Endothelial cell of umbilical vein (primary cell): ENCODE results near the gene CLSTN2. TPM values are rescaled to one million over a fixed set of nuclear protein-coding genes. Genes with fewer than 3 reads are reported as not detected.

Experiments used
- BruUV-seq: library from RNA; stranded (reverse); fragments of 400-500 nt; replicated peaks from 2 replicates; lab custom pipeline; 2021; lab: Mats Ljungman, UMichigan
- CTCF ChIA-PET: fragments of 300-600, 350-600 bp; sonication (Branson Sonifier 250); formaldehyde crosslinking; loops from one replicate; lab custom pipeline; 2021; ENCODE audit warnings: antibody characterized with exemption, inconsistent platforms; lab: Charles Lee
- POLR2A ChIA-PET: fragments of 300-600, 350-600 bp; sonication (Branson Sonifier 250); formaldehyde crosslinking; loops from one replicate; lab custom pipeline; 2021; ENCODE audit warnings: antibody characterized with exemption, inconsistent platforms; lab: Charles Lee
- DNase-seq: peaks from one replicate; pipeline ENCODE4 v3.0.0-alpha.2; 2011; ENCODE audit warnings: low read depth, low spot score
- FAIRE-seq: peaks from 2 replicates; lab custom pipeline; 2011; peaks lifted over from hg19 to GRCh38; lab: Jason Lieb, UNC
- H2AFZ ChIP-seq: 2 replicates; pipeline ENCODE4 v1.6.0; 2012; ENCODE audit warnings: low read depth, low read length, control low read depth, inconsistent platforms
- H3K27ac ChIP-seq: 2 replicates; pipeline ENCODE4 v1.5.1; 2011; ENCODE audit warnings: low read depth, mild to moderate bottlenecking, control low read depth, low read length, moderate library complexity; ENCODE audit not compliant: insufficient read depth
- H3K27me3 ChIP-seq, 2 experiments: 2 replicates each; pipeline versions ENCODE4 v1.6.0 to v1.6.1; 2011; ENCODE audit warnings: low read length in 2 of 2, mixed read lengths in 1 of 2; ENCODE audit not compliant: control insufficient read depth in 2 of 2, insufficient read depth in 2 of 2
- H3K36me3 ChIP-seq, 2 experiments: 2 replicates in 1 of 2; 3 replicates in 1 of 2; pipeline ENCODE4 v1.5.1; 2011; ENCODE audit warnings: low read length in 2 of 2, mild to moderate bottlenecking in 1 of 2, moderate library complexity in 1 of 2; ENCODE audit not compliant: control insufficient read depth in 2 of 2, insufficient read depth in 2 of 2; ENCODE audit errors: extremely low read depth in 1 of 2
- H3K4me1 ChIP-seq: 3 replicates; pipeline ENCODE4 v1.5.1; 2011; ENCODE audit warnings: mild to moderate bottlenecking, low read length; ENCODE audit not compliant: control insufficient read depth, insufficient read depth; ENCODE audit errors: extremely low read depth
- H3K4me2 ChIP-seq: 2 replicates; pipeline ENCODE4 v1.6.1; 2011; ENCODE audit warnings: low read length, control low read depth, mixed read lengths; ENCODE audit not compliant: insufficient read depth
- H3K4me3 ChIP-seq, 3 experiments: fragments of 200-600 bp in 1 of 3; sonication (generic), shearing (Covaris generic) in 1 of 3; replicated peaks in 1 of 3; 2 replicates each; pipeline ENCODE4 v1.5.1; 2011 to 2016; ENCODE audit warnings: control low read depth in 3 of 3, low read length in 3 of 3, mild to moderate bottlenecking in 2 of 3, inconsistent platforms in 1 of 3, low read depth in 1 of 3, moderate library complexity in 1 of 3; ENCODE audit not compliant: insufficient read depth in 1 of 3
- H3K79me2 ChIP-seq: 2 replicates; pipeline ENCODE4 v1.6.0; 2012; ENCODE audit warnings: low read length, inconsistent platforms; ENCODE audit not compliant: control insufficient read depth, insufficient read depth
- H3K9ac ChIP-seq: replicated peaks from 2 replicates; pipeline ENCODE3; 2011; ENCODE audit warnings: low read length, control low read depth; ENCODE audit not compliant: insufficient read depth; ENCODE audit errors: extremely low read depth
- H3K9me1 ChIP-seq: replicated peaks from 3 replicates; pipeline ENCODE4 v1.6.0; 2011; ENCODE audit warnings: mild to moderate bottlenecking, low read length; ENCODE audit not compliant: control insufficient read depth, insufficient read depth; ENCODE audit errors: extremely low read depth
- H3K9me3 ChIP-seq: replicated peaks from 2 replicates; pipeline ENCODE4 v1.5.1; 2012; ENCODE audit warnings: low read length, inconsistent platforms; ENCODE audit not compliant: control insufficient read depth, insufficient read depth
- H4K20me1 ChIP-seq: replicated peaks from 2 replicates; pipeline ENCODE3; 2011; ENCODE audit warnings: mild to moderate bottlenecking, low read length; ENCODE audit not compliant: control insufficient read depth, insufficient read depth; ENCODE audit errors: extremely low read depth
- EZH2 ChIP-seq: IDR thresholded peaks from 2 replicates; pipeline ENCODE4 v1.6.1; 2012; ENCODE audit warnings: borderline replicate concordance, low read depth, mild to moderate bottlenecking, moderate library complexity, low read length, inconsistent platforms; ENCODE audit not compliant: severe bottlenecking
- FOS ChIP-seq: IDR thresholded peaks from 2 replicates; pipeline ENCODE4 v1.6.1; 2011; ENCODE audit warnings: mild to moderate bottlenecking, low read length, moderate library complexity, borderline replicate concordance; ENCODE audit not compliant: insufficient read depth
- GATA2 ChIP-seq: IDR thresholded peaks from 2 replicates; pipeline ENCODE4 v1.7.0; 2011; ENCODE audit warnings: low read depth, mild to moderate bottlenecking, moderate library complexity, mixed read lengths, low read length; ENCODE audit not compliant: insufficient read length, insufficient read depth
- JUN ChIP-seq: IDR thresholded peaks from 2 replicates; pipeline ENCODE4 v1.6.1; 2011; ENCODE audit warnings: borderline replicate concordance, low read depth; ENCODE audit not compliant: insufficient read length, insufficient read depth
- MYC ChIP-seq: IDR thresholded peaks from one replicate; pipeline ENCODE4 v1.6.1; 2011; ENCODE audit warnings: mild to moderate bottlenecking, low read depth, low read length
- POLR2A ChIP-seq: IDR thresholded peaks from 2 replicates; pipeline ENCODE4 v1.6.1; 2012; ENCODE audit warnings: low read depth, mild to moderate bottlenecking, control low read depth, low read length
- POLR2AphosphoS5 ChIP-seq: IDR thresholded peaks from 2 replicates; pipeline ENCODE4 v1.6.1; 2012; ENCODE audit warnings: low read depth, mild to moderate bottlenecking, control low read depth, low read length, moderate library complexity; ENCODE audit not compliant: insufficient read depth
- dilution Hi-C: fragments of 300-500 bp; cut with MboI; formaldehyde crosslinking; loops from one replicate; pipeline ENCODE4 v1.15.0; 2019; ENCODE audit warnings: low sequenced_read_pairs; ENCODE audit not compliant: extremely low pct_ligation_motif_present
- intact Hi-C: fragments of 100-400 bp; cut with micrococcal nuclease; formaldehyde crosslinking; loops from one replicate; pipeline ENCODE4 v1.10.0; 2022
- polyA plus RNA-seq, 4 experiments: library from polyadenylated mRNA; depleted of rRNA in 3 of 4; stranded (reverse) in 3 of 4; unstranded in 1 of 4; fragments of >200 nt; gene quantifications; 2 replicates each; pipeline versions ENCODE4 v1.2.1 to v1.2.3, GENCODE V29; 2011 to 2012; ENCODE audit warnings: missing spikeins in 1 of 4
- total RNA-seq: library from RNA; stranded (reverse); gene quantifications from 2 replicates; pipeline ENCODE4 v1.2.3, GENCODE V29; 2021
- TF ChIP-seq, protein P1 (sequence below), 2 donors: IDR thresholded peaks; 1 replicate in 1 of 2; 2 replicates in 1 of 2; pipeline ENCODE4 v1.5.1; 2011; ENCODE audit warnings: low read length in 2 of 2, mild to moderate bottlenecking in 2 of 2, moderate library complexity in 2 of 2, control low read depth in 1 of 2, inconsistent platforms in 1 of 2, low read depth in 1 of 2; ENCODE audit not compliant: insufficient read depth in 1 of 2; ENCODE audit errors: extremely low read depth in 1 of 2
- TF ChIP-seq, protein P2 (sequence below): IDR thresholded peaks from 2 replicates; pipeline ENCODE4 v1.6.1; 2011; ENCODE audit not compliant: insufficient read depth, insufficient read length

CLSTN2 gene
- total and polyA plus RNA-seq, 2 donors (not counting 3 experiments of a cell fraction or from before 2014, with no cell fraction given): 0.26 to 0.38 TPM

DNA sequence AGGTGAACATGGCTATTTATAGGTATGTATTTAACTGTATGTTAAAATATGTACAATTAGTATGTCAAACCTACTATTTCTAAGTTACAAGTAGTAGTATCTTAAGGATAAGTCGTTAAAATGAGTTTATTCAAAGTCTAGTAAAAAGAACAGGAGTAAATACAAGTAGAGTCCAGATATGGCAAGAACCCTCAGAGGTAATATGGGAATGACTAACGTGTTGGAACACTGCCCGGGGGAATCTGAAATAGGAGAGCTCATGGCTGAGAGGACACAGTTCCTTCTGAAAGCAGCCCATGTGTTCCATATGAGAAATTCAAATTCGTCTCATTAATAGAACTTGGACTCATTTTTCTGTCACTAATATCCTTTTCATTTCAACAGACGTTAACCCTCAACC lies 158.8 kb downstream of the CLSTN2 start:
- dilution Hi-C loops (no loop called here), intact Hi-C loops (no loop called here)
- Histone ChIP-seq H3K36me3 (no peaks in the 10 kb centered on the region), H3K4me3 (no peak overlapping the region), H3K9me3 (no peaks in the 10 kb centered on the region), H2AFZ (no peak overlapping the region), H3K27ac (no peak overlapping the region), H3K27me3 (no peaks in the 10 kb centered on the region), H3K9ac (no peak overlapping the region), H3K79me2 (no peaks in the 10 kb centered on the region), H3K4me2 (no peak overlapping the region), H3K9me1 (no peaks in the 10 kb centered on the region), H4K20me1 (no peaks in the 10 kb centered on the region), H3K4me1 (no peaks in the 10 kb centered on the region)
- no peak for DNase-seq
- CTCF ChIA-PET: no interaction called here
- BruUV-seq: no TSS peak
- POLR2A ChIA-PET: no interaction called here
- TF ChIP-seq JUN: no peak
- TF ChIP-seq, protein P1, sequence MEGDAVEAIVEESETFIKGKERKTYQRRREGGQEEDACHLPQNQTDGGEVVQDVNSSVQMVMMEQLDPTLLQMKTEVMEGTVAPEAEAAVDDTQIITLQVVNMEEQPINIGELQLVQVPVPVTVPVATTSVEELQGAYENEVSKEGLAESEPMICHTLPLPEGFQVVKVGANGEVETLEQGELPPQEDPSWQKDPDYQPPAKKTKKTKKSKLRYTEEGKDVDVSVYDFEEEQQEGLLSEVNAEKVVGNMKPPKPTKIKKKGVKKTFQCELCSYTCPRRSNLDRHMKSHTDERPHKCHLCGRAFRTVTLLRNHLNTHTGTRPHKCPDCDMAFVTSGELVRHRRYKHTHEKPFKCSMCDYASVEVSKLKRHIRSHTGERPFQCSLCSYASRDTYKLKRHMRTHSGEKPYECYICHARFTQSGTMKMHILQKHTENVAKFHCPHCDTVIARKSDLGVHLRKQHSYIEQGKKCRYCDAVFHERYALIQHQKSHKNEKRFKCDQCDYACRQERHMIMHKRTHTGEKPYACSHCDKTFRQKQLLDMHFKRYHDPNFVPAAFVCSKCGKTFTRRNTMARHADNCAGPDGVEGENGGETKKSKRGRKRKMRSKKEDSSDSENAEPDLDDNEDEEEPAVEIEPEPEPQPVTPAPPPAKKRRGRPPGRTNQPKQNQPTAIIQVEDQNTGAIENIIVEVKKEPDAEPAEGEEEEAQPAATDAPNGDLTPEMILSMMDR (IDR thresholded peaks at IDR 0.05; ENCODE audit: extremely low read depth in 1 of 2, insufficient read depth in 1 of 2, low read depth in 1 of 2, low read length in 2 of 2): no peak
- no peak for FAIRE-seq

DNA sequence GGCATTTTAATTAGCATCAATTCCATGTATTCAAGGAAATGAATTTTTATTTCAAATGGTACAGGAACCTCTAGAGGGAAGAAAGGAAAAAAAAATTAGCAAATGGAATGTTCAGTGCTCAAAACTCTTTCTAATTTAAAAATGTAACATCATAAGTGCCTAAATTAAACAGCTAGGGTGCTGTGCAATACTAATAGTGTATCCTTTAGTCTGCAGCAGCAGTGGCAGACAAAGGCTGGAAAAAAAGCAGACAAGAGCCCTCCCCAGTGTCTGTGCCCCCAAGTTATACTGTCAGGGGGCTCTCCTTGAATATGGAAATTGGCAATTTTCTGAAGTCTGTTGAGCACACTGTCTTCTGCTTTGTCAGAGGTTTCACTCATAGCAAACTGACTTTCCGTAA lies 159.5 kb downstream of the CLSTN2 start:
- TF ChIP-seq EZH2 (no peak), POLR2A (no peak), FOS (no peak), JUN (no peak), MYC (no peak), POLR2AphosphoS5 (no peak), GATA2 (no peak)
- TF ChIP-seq, protein P2, sequence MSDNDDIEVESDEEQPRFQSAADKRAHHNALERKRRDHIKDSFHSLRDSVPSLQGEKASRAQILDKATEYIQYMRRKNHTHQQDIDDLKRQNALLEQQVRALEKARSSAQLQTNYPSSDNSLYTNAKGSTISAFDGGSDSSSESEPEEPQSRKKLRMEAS: no peak
- TF ChIP-seq, protein P1 (IDR thresholded peaks at IDR 0.05; ENCODE audit: extremely low read depth in 1 of 2, insufficient read depth in 1 of 2, low read depth in 1 of 2, low read length in 2 of 2): no peak
- BruUV-seq: no TSS peak
- ChIA-PET POLR2A (no interaction called here), CTCF (no interaction called here)
- Histone ChIP-seq H3K4me1 (no peaks in the 10 kb centered on the region), H3K4me2 (no peak overlapping the region), H3K79me2 (no peaks in the 10 kb centered on the region), H4K20me1 (no peaks in the 10 kb centered on the region), H3K27ac (no peak overlapping the region), H3K9me1 (no peaks in the 10 kb centered on the region), H3K9me3 (no peaks in the 10 kb centered on the region), H2AFZ (no peak overlapping the region), H3K9ac (no peak overlapping the region), H3K36me3 (no peaks in the 10 kb centered on the region), H3K27me3 (no peaks in the 10 kb centered on the region), H3K4me3 (no peak overlapping the region)
- FAIRE-seq (no peak), DNase-seq (no peak)
- intact Hi-C loops (no loop called here), dilution Hi-C loops (no loop called here)
